ENCODE data around the gene NRXN3.

Gene NRXN3

GRCh38 chr14:79588398-79588797 is 1418.2 kb downstream of the NRXN3 start:
- DNase-seq (ENCODE audit: low read depth in 1 of 2, low spot score in 1 of 2): no peak

GRCh38 chr14:79596551-79596950 is 1426.4 kb downstream of the NRXN3 start:
- no peak for DNase-seq (ENCODE audit: low read depth in 1 of 2, low spot score in 1 of 2)

- no peak for DNase-seq (ENCODE audit: low read depth in 1 of 2, low spot score in 1 of 2)
Measured at GRCh38 chr14:79597566-79597965, 1427.4 kb downstream of the NRXN3 start.

- DNase-seq (ENCODE audit: low read depth in 1 of 2, low spot score in 1 of 2): no peak
Measured at GRCh38 chr14:79598339-79598738, 1428.2 kb downstream of the NRXN3 start.

DNA sequence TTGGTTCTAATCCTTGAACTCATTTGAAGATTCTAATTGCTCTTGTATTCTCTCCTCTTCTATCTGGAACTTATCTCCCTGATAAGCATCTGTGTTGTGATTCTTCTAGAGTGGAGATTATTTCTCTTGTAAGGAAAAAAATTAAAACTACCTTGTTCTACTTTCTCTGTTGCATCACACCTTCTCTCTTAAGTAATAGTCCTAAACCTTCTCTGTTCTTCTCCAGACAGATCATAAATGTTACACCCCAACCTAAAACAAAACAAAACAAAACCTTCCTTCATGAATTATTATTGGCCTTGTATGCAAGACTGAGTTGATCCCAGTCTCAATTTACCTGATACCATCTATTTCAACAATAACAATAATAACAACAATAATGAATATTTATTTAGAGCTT is 1429.1 kb downstream of the NRXN3 start:
- DNase-seq (ENCODE audit: low read depth in 1 of 2, low spot score in 1 of 2): no peak

- DNase-seq (ENCODE audit: low read depth in 1 of 2, low spot score in 1 of 2): no peak
Measured at GRCh38 chr14:79600406-79600805, 1430.2 kb downstream of the NRXN3 start.

GRCh38 chr14:79601579-79601978 is 1431.4 kb downstream of the NRXN3 start:
- DNase-seq (ENCODE audit: low read depth in 1 of 2, low spot score in 1 of 2): no peak

DNA sequence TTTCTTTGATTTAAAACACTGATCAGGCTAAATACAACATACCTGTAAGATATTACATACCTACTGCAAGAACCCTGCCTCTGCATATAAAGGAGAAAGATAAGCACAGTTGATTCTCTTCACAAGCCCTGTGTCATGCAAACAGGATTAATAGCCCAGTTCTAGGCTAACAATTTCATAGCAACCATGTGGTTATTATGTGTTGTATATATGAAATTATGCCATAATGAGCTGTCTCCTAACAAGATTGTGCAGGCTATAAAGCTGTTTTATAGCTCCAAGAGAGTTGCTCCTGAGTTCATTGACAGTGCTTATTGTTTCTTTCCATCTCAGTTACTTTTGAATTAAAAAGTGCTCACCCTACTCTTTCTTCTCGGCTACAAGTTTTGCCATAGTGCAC is 1431.9 kb downstream of the NRXN3 start:
- no peak for DNase-seq (ENCODE audit: low read depth in 1 of 2, low spot score in 1 of 2)

DNA sequence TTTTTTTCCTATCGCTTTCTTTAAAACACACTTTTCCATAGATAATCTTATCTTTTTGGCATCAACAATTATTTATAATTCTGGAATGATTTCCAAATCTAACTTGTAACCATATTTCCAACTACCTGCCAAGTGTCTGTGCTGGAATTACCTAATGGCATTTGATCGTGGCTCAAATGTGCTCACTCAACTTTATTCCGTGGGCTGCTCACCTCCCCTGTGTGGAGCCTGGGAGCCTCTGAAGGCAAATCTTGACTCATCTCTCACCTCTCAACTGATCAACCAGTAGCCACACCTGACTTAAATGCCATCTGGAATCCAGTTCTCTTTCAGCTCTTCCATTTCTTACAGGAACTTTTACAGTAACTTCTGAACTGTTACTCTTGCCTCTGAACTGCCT is 1432.6 kb downstream of the NRXN3 start:
- no peak for DNase-seq (ENCODE audit: low read depth in 1 of 2, low spot score in 1 of 2)

GRCh38 chr14:79605849-79606248 is 1435.7 kb downstream of the NRXN3 start:
- DNase-seq (ENCODE audit: low read depth in 1 of 2, low spot score in 1 of 2): no peak

- DNase-seq (ENCODE audit: low read depth in 1 of 2, low spot score in 1 of 2): no peak
Measured at GRCh38 chr14:79608446-79608845, 1438.3 kb downstream of the NRXN3 start.

GRCh38 chr14:79613625-79614024 is 1443.5 kb downstream of the NRXN3 start:
- no peak for DNase-seq (ENCODE audit: low read depth in 1 of 2, low spot score in 1 of 2)

- DNase-seq (ENCODE audit: low read depth in 1 of 2, low spot score in 1 of 2): no peak
Measured at GRCh38 chr14:79614448-79614847, 1444.3 kb downstream of the NRXN3 start.

- DNase-seq (ENCODE audit: low read depth in 1 of 2, low spot score in 1 of 2): no peak
Measured at GRCh38 chr14:79627058-79627457, 1456.9 kb downstream of the NRXN3 start.

- DNase-seq (ENCODE audit: low read depth in 1 of 2, low spot score in 1 of 2): no peak
Measured at GRCh38 chr14:79629411-79630287, 1459.5 kb downstream of the NRXN3 start.

- no peak for DNase-seq (ENCODE audit: low read depth in 1 of 2, low spot score in 1 of 2)
Measured at GRCh38 chr14:79630288-79630960, 1460.3 kb downstream of the NRXN3 start.

GRCh38 chr14:79631276-79631675 is 1461.1 kb downstream of the NRXN3 start:
- DNase-seq (ENCODE audit: low read depth in 1 of 2, low spot score in 1 of 2): no peak

- no peak for DNase-seq (ENCODE audit: low read depth in 1 of 2, low spot score in 1 of 2)
Measured at GRCh38 chr14:79638672-79639266, 1468.6 kb downstream of the NRXN3 start.

DNA sequence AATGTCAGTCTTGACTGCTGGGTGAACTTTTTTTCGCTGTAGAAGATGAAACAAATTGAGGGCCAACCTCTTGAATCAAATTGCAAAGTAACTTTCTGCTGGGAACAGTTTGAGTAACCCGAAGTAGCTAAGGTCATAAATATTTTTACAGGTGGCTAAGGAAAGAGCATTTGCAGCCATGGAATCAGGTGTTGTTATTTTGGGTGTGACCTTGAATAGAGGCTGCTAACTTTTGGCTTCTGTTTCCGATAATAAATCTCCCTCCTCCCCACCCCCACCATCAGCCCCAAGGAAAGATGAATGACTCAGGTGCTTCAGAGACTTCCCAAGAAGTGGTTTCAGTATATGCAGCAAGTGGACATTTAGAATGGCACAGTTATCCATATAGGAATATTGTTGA is 1469.4 kb downstream of the NRXN3 start:
- DNase-seq (ENCODE audit: low read depth in 1 of 2, low spot score in 1 of 2): no peak

- DNase-seq (ENCODE audit: low read depth in 1 of 2, low spot score in 1 of 2): no peak
Measured at GRCh38 chr14:79641371-79641770, 1471.2 kb downstream of the NRXN3 start.

DNA sequence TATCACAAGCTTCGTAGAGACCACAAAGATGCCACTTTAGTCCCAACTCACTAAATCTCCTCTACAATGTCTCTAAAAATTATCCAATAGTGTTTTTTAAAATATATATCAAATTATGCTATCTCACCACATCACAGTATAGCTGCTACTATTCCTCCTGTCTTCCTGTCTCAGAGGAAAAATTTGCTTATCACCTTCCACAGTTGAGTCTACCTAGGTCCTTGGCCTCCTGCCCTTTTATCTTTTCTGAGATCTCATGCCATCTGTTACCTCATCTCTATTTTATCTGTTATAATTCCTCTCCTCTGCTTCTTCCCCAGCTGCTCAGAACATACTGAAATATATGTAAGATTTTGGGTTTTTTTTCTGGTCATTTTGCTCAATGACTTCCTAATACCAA is 1473.0 kb downstream of the NRXN3 start:
- no peak for DNase-seq (ENCODE audit: low read depth in 1 of 2, low spot score in 1 of 2)

- no peak for DNase-seq (ENCODE audit: low read depth in 1 of 2, low spot score in 1 of 2)
Measured at GRCh38 chr14:79645753-79646362, 1475.7 kb downstream of the NRXN3 start.

All from stimulated activated CD4-positive, alpha-beta T cell treated with anti-CD3 and anti-CD28 coated beads, Interleukin-15, amount 100 ng/mL, for 1 hour (primary cell).